Heart left ventricle (tissue), 16 donors: ENCODE data around the gene SEC31A. TPM values are rescaled to one million over a fixed set of nuclear protein-coding genes. Genes with fewer than 3 reads are reported as not detected.

Source experiments
- ATAC-seq, 4 donors: fragments of 200-7000 bp; cut with Tn5 transposase; one replicate each; pipeline ENCODE4 v1.9.1; 2020 to 2022; ENCODE audit warnings: moderate library complexity in 4 of 4, mild to moderate bottlenecking in 3 of 4, moderate number of reproducible peaks in 1 of 4
- DNase-seq, 5 donors: peaks; one replicate each; pipeline ENCODE4 v3.0.0-alpha.2; 2020
- H3K27ac ChIP-seq, 12 donors: fragments of 200-600 bp; sonication (generic) in 4 of 12; one replicate each; pipeline versions ENCODE4 v1.5.0 to v1.8.0; 2016 to 2022; ENCODE audit warnings: mild to moderate bottlenecking in 2 of 12
- H3K27me3 ChIP-seq, 9 donors: fragments of 200-600 bp; sonication (generic) in 2 of 9; one replicate each; pipeline versions ENCODE4 v1.5.1 to v1.8.0; 2016 to 2022; ENCODE audit warnings: mild to moderate bottlenecking in 3 of 9
- H3K36me3 ChIP-seq, 9 donors: fragments of 200-600 bp; sonication (generic) in 2 of 9; one replicate each; pipeline versions ENCODE4 v1.5.0 to v1.8.0; 2018 to 2022; ENCODE audit warnings: mild to moderate bottlenecking in 2 of 9
- H3K4me1 ChIP-seq, 12 donors: fragments of 200-600 bp; sonication (generic) in 4 of 12; one replicate each; pipeline versions ENCODE4 v1.5.0 to v1.8.0; 2016 to 2022; ENCODE audit warnings: mild to moderate bottlenecking in 3 of 12
- H3K4me3 ChIP-seq, 12 donors: fragments of 200-600 bp; sonication (generic) in 4 of 12; one replicate each; pipeline versions ENCODE4 v1.5.0 to v1.8.0; 2017 to 2022; ENCODE audit warnings: mild to moderate bottlenecking in 9 of 12, moderate library complexity in 4 of 12
- H3K9me3 ChIP-seq, 12 donors: fragments of 200-600 bp; sonication (generic) in 4 of 12; one replicate each; pipeline versions ENCODE4 v1.5.0 to v1.8.0; 2016 to 2022; ENCODE audit warnings: mild to moderate bottlenecking in 1 of 12
- POLR2A ChIP-seq, 2 donors: fragments of 450-650 bp; IDR thresholded peaks; one replicate each; pipeline ENCODE4 v1.6.1; 2017; ENCODE audit warnings: antibody characterized with exemption in 2 of 2, mild to moderate bottlenecking in 2 of 2, moderate library complexity in 2 of 2
- WGBS, 4 donors: extraction: QIAGEN DNeasy Blood & Tissue Kit in 2 of 4; methylation state at CpG; one replicate each; pipeline versions ENCODE4 v1.1.5 to v1.1.7; 2013 to 2018; 5-methylcytosine and 5-hydroxymethylcytosine counted together
- intact Hi-C, 10 donors: fragments of 100-400 bp; cut with DNase I; formaldehyde crosslinking; loops; one replicate each; pipeline versions ENCODE4 v1.11.1 to v1.14.2; 2022
- polyA plus RNA-seq, 2 donors: library from polyadenylated mRNA; stranded (reverse); fragments of 200-250 nt; gene quantifications; one replicate each; pipeline ENCODE4 v1.2.3, GENCODE V29; 2013
- total RNA-seq, 9 donors: library from RNA; depleted of rRNA in 2 of 9; stranded (reverse); fragments of >200 nt in 2 of 9; fragmentation: NEBNext Ultra II Directional in 3 of 9; extraction: Animal tissue kit (Norgen Biotek cat#: 25700) in 3 of 9; gene quantifications; one replicate each; pipeline versions ENCODE4 v1.1.0 to v1.2.4, GENCODE V29; 2016 to 2023
- TF ChIP-seq, protein P1 (sequence below), 12 donors: fragments of 200-600 bp; sonication (generic) in 4 of 12; IDR thresholded peaks; one replicate each; pipeline versions ENCODE4 v1.5.0 to v1.8.0; 2018 to 2022; ENCODE audit warnings: antibody characterized with exemption in 12 of 12, mild to moderate bottlenecking in 5 of 12
- donor health status: ischemic (EF 13 %, LVEDD 7.1; RV severe dilation, severe dysfunction).
- donor health status: healthy with polysubstance abuse.
- donor health status: DM: no; HTN: yes; CAD: no.
- donor health status: DM: no; HTN: no; CAD: no.
- donor health status: ischemic (EF 25% LVEDD 6.9; RV normal size, moderate dysfunction).
- donor health status: ischemic (EF 25% LVEDD 5.7; RV mildly dilated, moderate dysfunction).
- donor health status: healthy.
- donor health status: DM: yes; HTN: yes; CAD: no.
- donor health status: ischemic (EF 35%, LVEDD 5.7; RV mildly dilated, moderate dysfunction).
- donor health status: nonischemic (EF 11% LVEDD 7.7; RV severe dilation, severe dysfunction).
- donor health status: DM: yes; HTN: yes; CAD: no.
- donor health status: PGD.
- donor health status: ischemic (EF 29% LVEDD 5.4; RV normal size, mild dysfunction).
- donor health status: nonischemic (EF 23%, LVEDD 6.1; RV moderate dilation, normal function).

SEC31A gene
- total and polyA plus RNA-seq, 11 donors = 81.0 to 168 (median 101) TPM

DNA sequence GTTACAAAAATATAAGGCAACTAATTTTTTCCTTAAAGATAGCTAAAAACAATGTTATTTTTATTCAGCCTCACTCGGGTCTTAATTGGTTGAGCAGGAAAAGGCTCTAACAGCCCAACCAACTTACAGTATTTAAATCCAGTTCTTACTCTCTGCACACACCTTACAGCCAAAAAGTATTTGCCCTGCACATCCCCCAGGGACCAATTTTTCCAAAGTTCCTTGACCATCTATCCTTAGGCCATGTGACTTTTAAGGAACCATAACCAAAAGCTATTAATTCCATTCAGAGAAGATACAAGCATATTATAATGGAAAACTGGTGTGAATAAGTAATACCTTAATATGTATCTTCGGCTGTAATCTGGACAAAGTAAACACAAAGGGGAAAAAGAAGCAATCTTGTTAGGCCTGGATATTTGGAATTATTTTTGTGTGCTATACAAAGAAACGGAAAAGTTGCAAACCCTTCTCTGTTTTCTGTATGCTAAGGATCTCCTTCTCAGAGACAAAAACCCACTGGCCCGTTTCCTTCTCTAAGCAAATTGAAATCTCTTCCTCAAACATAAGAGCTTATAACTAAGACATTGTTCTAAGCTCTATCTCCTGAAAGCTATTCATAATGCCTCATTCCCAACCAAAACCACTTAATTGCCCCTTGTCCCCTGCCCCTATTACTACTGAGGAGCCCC is 8.6 kb upstream of the SEC31A start:
- no peak for ATAC-seq
- DNase-seq = no peak
- intact Hi-C loops = loop anchor here in 9 of 10 donors (1.0 to 10.0 kb wide), 11 partner anchors 8 to 525 kb away; partner anchors contain the start of genes LIN54 (in 6 of the 9), COPS4 (in 4 of the 9), SEC31A (in 4 of the 9) and COQ2 (in 1 of the 9)
- Histone ChIP-seq H3K4me1 (peaks cover 0 to 41% (median 33%) of the 10 kb centered on the region in 12 donors), H3K36me3 (peaks cover 0 to 36% (median 28%) of the 10 kb centered on the region in 9 donors), H3K27me3 (no peaks in the 10 kb centered on the region), H3K4me3 (peak overlapping the region; percentile 42 to 85 (median 74)), H3K27ac (peak overlapping the region; percentile 96 to 100 (median 99)), H3K9me3 (no peaks in the 10 kb centered on the region)
- TF ChIP-seq, protein P1, sequence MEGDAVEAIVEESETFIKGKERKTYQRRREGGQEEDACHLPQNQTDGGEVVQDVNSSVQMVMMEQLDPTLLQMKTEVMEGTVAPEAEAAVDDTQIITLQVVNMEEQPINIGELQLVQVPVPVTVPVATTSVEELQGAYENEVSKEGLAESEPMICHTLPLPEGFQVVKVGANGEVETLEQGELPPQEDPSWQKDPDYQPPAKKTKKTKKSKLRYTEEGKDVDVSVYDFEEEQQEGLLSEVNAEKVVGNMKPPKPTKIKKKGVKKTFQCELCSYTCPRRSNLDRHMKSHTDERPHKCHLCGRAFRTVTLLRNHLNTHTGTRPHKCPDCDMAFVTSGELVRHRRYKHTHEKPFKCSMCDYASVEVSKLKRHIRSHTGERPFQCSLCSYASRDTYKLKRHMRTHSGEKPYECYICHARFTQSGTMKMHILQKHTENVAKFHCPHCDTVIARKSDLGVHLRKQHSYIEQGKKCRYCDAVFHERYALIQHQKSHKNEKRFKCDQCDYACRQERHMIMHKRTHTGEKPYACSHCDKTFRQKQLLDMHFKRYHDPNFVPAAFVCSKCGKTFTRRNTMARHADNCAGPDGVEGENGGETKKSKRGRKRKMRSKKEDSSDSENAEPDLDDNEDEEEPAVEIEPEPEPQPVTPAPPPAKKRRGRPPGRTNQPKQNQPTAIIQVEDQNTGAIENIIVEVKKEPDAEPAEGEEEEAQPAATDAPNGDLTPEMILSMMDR (IDR thresholded peaks at IDR 0.05) = no peak
- no peak for TF ChIP-seq POLR2A (IDR thresholded peaks at IDR 0.05)
- 0 to 1% (median 1%) methylated on average over 4 of the region's 4 CpGs for WGBS, 4 donors

DNA sequence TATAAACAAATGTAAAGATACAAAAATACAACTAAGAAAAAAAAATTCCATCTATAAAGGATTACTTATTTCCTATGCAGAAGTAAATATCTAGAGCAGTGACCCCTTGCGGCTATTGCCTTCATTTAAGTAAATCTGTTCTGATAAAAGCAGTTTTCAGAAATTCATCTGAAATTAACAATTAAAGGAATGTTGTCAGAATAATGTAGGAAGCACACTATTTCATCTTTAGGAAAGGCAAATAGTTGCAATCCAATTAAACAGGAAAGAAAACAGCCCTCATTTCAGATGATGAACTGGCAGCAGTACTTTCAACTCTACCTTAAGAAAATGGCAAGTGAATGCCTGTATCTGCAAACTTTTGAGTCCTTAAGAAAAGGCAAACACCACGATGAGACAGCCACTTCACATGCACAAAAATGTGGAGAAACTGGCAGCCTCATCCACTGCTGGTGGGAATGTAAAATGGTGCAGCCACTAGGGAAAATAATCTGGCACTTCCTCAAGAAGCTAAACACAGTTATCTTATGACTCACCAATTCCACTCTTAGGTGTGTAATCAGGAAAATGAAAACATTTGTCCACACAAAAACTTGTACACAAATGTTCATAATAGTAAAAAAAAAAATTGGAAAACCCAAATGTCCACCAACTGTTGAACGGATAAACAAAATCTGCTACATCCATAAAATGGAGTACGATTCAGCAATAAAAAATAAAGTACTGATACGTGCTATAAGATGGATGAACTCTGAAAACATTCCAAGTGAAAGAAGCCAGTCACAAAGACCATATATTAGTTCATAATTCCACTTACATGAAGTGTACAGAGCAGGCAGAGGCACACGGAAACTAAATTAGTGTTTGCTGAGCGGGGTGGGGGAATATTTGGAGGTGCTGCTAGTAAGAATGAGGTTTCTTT is 7.6 kb upstream of the SEC31A start:
- intact Hi-C loops = loop anchor here in 6 of 10 donors (2.0 to 10.0 kb wide), 5 partner anchors 112 to 524 kb away; partner anchors contain the start of genes COPS4 (in 3 of the 6), LIN54 (in 2 of the 6), COQ2 (in 1 of the 6) and HNRNPD (in 1 of the 6)
- WGBS, 4 donors = 40 to 43% (median 41%) methylated on average over 7 of the region's 7 CpGs
- no peak for ATAC-seq
- TF ChIP-seq, protein P1 (IDR thresholded peaks at IDR 0.05) = peak in 7 of 12 donors; percentile 21 to 53 (median 40)
- no peak for TF ChIP-seq POLR2A (IDR thresholded peaks at IDR 0.05)
- Histone ChIP-seq H3K36me3 (peaks cover 0 to 44% (median 37%) of the 10 kb centered on the region in 9 donors), H3K4me1 (peaks cover 0 to 41% (median 33%) of the 10 kb centered on the region in 12 donors), H3K9me3 (no peaks in the 10 kb centered on the region), H3K27me3 (no peaks in the 10 kb centered on the region), H3K4me3 (peak overlapping the region in 11 of 12 donors; percentile 14 to 85 (median 75)), H3K27ac (peak overlapping the region in 10 of 12 donors; percentile 5 to 100 (median 98))
- DNase-seq = no peak

DNA sequence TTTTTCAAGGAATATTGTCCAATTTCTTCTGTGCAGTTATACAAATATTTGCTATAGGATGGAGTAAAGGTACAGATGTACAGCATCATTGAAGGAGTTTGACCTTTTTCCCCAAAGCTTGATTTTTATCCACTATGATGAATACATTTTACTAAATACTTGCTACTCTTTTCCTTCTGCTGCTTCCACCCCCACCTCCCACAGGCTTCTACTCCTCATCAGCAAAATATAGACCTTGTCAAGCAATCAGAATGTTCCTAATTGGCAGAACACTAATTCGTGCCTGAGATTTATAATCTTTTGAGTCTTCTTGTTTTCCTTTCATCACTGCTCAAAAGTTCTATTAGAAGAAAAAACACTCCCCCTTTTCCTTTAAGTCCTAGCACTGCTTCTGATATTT is 5.8 kb upstream of the SEC31A start:
- TF ChIP-seq, protein P1 (IDR thresholded peaks at IDR 0.05) = no peak
- no peak for TF ChIP-seq POLR2A (IDR thresholded peaks at IDR 0.05)
- Histone ChIP-seq H3K27me3 (no peaks in the 10 kb centered on the region), H3K27ac (no peak overlapping the region), H3K36me3 (peaks cover 0 to 54% (median 46%) of the 10 kb centered on the region in 9 donors), H3K4me3 (no peak overlapping the region), H3K9me3 (no peaks in the 10 kb centered on the region), H3K4me1 (peaks cover 0 to 39% (median 34%) of the 10 kb centered on the region in 12 donors)
- WGBS, 4 donors = 60 to 74% (median 67%) methylated on average over 1 of the region's 1 CpG
- no peak for DNase-seq
- ATAC-seq = no peak
- intact Hi-C loops = loop anchor here in 5 of 10 donors (10.0 kb wide), 4 partner anchors 118 to 522 kb away; partner anchors contain the start of genes COPS4 (in 3 of the 5), COQ2 (in 1 of the 5), HNRNPD (in 1 of the 5) and LIN54 (in 1 of the 5)
